PC-9 (cell line): ENCODE measurements around the gene PHF19. TPM values are rescaled to one million over a fixed set of nuclear protein-coding genes. Genes with fewer than 3 reads are reported as not detected.

Experiments used
- BruUV-seq: library from RNA; stranded (reverse); fragments of 400-500 nt; replicated peaks from 2 replicates; lab custom pipeline; 2021; lab: Mats Ljungman, UMichigan
- CTCF ChIA-PET: fragments of 300-600 bp; sonication (Branson Sonifier 250); formaldehyde crosslinking; loops from one replicate; lab custom pipeline; 2022; ENCODE audit warnings: antibody characterized with exemption; lab: Charles Lee
- POLR2A ChIA-PET: fragments of 300-600 bp; sonication (Branson Sonifier 250); formaldehyde crosslinking; loops from one replicate; lab custom pipeline; 2022; ENCODE audit warnings: antibody characterized with exemption; ENCODE audit not compliant: unreplicated experiment; lab: Charles Lee
- DNase-seq, 2 experiments: peaks; one replicate each; pipeline versions ENCODE4 v3.0.0 to v3.0.0-alpha.2; 2015 to 2022; ENCODE audit warnings: mixed read lengths in 1 of 2
- H2AFZ ChIP-seq: fragments of 200-600 bp; sonication (generic); 2 replicates; pipeline ENCODE4 v1.8.1; 2017; ENCODE audit warnings: antibody characterized with exemption
- H3F3A ChIP-seq: fragments of 200-600 bp; sonication (generic); 2 replicates; pipeline ENCODE4 v1.8.1; 2017; ENCODE audit warnings: antibody characterized with exemption, mild to moderate bottlenecking, low read depth; ENCODE audit not compliant: insufficient read depth
- H3K27ac ChIP-seq: fragments of 200-600 bp; sonication (generic); 2 replicates; pipeline ENCODE4 v1.6.1; 2016; ENCODE audit warnings: mixed run types
- H3K27me3 ChIP-seq: fragments of 200-600 bp; sonication (generic); 2 replicates; pipeline ENCODE4 v1.6.1; 2016; ENCODE audit warnings: low read depth, mixed run types; ENCODE audit not compliant: insufficient read depth
- H3K36me3 ChIP-seq: fragments of 200-600 bp; sonication (generic); 2 replicates; pipeline ENCODE4 v1.6.1; 2016; ENCODE audit warnings: low read depth, mixed run types
- H3K4me1 ChIP-seq: fragments of 200-600 bp; sonication (generic); replicated peaks from 2 replicates; pipeline ENCODE4 v1.6.1; 2016; ENCODE audit warnings: mixed run types; ENCODE audit not compliant: insufficient read depth
- H3K4me2 ChIP-seq: fragments of 200-600 bp; sonication (generic); 2 replicates; pipeline ENCODE4 v1.6.1; 2017; ENCODE audit warnings: mixed run types
- H3K4me3 ChIP-seq: fragments of 200-600 bp; sonication (generic); 2 replicates; pipeline ENCODE4 v1.6.1; 2016; ENCODE audit warnings: mixed run types
- H3K79me2 ChIP-seq: fragments of 200-600 bp; sonication (generic); 2 replicates; pipeline ENCODE4 v1.6.1; 2017; ENCODE audit warnings: low read depth, mixed run types
- H3K9me2 ChIP-seq: fragments of 200-600 bp; sonication (generic); 2 replicates; pipeline ENCODE4 v1.8.1; 2017; ENCODE audit warnings: mild to moderate bottlenecking; ENCODE audit not compliant: insufficient read depth
- H3K9me3 ChIP-seq: fragments of 200-600 bp; sonication (generic); 2 replicates; pipeline ENCODE4 v1.8.1; 2016; ENCODE audit warnings: low read depth; ENCODE audit not compliant: insufficient read depth
- H4K20me1 ChIP-seq: fragments of 200-600 bp; sonication (generic); 2 replicates; pipeline ENCODE4 v1.8.1; 2017; ENCODE audit not compliant: insufficient read depth
- CTCF ChIP-seq: fragments of 200-600 bp; sonication (generic); conservative IDR thresholded peaks from 2 replicates; pipeline ENCODE4 v1.6.1; 2017; ENCODE audit warnings: mixed run types, antibody characterized with exemption, mild to moderate bottlenecking, moderate library complexity
- EZH2 ChIP-seq: fragments of 200-600 bp; sonication (generic); IDR thresholded peaks from 2 replicates; pipeline ENCODE4 v1.8.0; 2017; ENCODE audit warnings: antibody characterized with exemption, low read depth
- intact Hi-C: fragments of 100-400 bp; cut with micrococcal nuclease; formaldehyde crosslinking; loops from one replicate; pipeline ENCODE4 v1.10.0; 2022; ENCODE audit not compliant: unreplicated experiment
- total RNA-seq: library from RNA; stranded (reverse); gene quantifications from 2 replicates; pipeline ENCODE4 v1.2.3, GENCODE V29; 2021

The PHF19 gene
- total RNA-seq, 1 experiment from 2014 or later: 72.9 TPM

DNA sequence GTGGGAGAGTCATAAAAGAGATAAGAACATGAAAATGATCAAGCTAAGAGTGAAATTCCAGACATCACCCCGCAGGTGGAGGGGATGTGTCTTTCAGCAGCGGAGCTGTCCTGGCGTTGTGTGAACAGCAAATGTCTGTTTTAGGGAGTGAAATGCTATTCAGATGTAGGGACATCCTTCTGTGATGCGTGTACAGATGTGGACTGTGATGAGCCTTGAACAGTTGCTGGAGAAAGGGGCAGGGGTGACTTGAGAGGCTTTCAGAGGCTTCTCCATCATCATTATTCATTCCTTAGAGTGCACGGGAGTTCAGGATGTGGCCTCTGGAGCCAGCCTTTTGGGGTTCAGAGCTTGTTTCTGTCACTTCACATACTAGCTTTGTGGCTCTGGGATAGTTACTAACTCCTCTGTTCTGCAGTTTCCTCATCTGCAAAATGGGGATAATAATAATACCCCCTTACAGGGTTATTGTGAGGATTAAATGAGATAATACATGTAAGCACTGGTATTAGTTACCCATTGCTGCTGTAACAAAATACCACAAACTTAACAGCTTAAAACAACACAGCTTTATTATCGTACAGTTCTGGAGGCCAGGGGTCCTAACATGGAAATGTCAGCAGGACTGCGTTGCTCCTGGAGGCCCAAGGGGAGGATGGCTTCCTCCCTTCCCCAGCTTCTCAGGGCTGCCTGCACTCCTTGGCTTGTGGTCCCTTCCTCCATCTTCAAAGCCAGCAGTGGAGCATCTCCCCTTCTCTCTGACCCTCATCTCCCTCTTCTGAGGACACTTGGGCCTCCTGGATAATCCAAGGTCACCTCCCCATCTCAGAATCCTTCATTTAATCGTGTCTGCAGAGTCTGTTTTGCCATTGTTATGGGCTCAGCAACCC, 40.2 kb upstream of the PHF19 start:
- H3K27ac ChIP-seq: no peak overlapping the region
- intact Hi-C loops: no loop called here

DNA sequence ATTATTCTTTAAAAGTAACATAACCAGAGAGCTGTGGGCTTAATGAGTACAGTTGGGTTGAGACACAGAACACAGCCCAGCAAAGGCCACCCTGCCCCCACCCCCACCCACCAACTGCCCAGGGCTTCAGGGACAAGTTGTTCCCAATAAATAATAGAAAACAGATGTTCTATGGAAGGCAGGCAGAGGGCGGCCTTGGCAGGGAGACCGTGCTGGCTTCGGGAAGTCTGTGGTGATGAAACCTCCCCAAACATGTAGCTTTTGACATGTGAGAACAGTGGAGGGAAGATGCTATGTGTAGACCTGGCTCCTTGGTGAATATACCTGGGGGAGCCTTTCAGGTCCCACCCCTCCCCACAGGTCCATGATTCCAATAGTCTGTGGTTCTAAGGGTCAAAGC, 39.6 kb upstream of the PHF19 start:
- H3F3A ChIP-seq: no peaks in the 10 kb centered on the region
- no peak overlapping the region for H3K4me2 ChIP-seq
- ChIA-PET CTCF (no interaction called here), POLR2A (no interaction called here)
- H3K79me2 ChIP-seq: no peaks in the 10 kb centered on the region
- no peaks in the 10 kb centered on the region for H4K20me1 ChIP-seq
- H3K27ac ChIP-seq: no peak overlapping the region
- H3K4me1 ChIP-seq: no peaks in the 10 kb centered on the region
- H2AFZ ChIP-seq: no peak overlapping the region
- intact Hi-C loops: no loop called here
- no peaks in the 10 kb centered on the region for H3K36me3 ChIP-seq
- no peak for DNase-seq
- no peaks in the 10 kb centered on the region for H3K27me3 ChIP-seq
- H3K9me2 ChIP-seq: no peaks in the 10 kb centered on the region
- no peak for TF ChIP-seq EZH2
- TF ChIP-seq CTCF: no peak
- no peak overlapping the region for H3K4me3 ChIP-seq
- H3K9me3 ChIP-seq: no peaks in the 10 kb centered on the region
- no TSS peak for BruUV-seq

More for the DNA sequence above, 40.2 kb upstream of the PHF19 start:
- Histone ChIP-seq H3K9me3 (no peaks in the 10 kb centered on the region), H3K4me2 (no peak overlapping the region), H3K36me3 (no peaks in the 10 kb centered on the region), H2AFZ (no peak overlapping the region), H3K9me2 (no peaks in the 10 kb centered on the region), H3F3A (no peaks in the 10 kb centered on the region), H3K4me1 (no peaks in the 10 kb centered on the region), H3K79me2 (no peaks in the 10 kb centered on the region), H4K20me1 (no peaks in the 10 kb centered on the region), H3K27me3 (no peaks in the 10 kb centered on the region), H3K4me3 (no peak overlapping the region)
- no peak for TF ChIP-seq EZH2
- TF ChIP-seq CTCF: no peak
- ChIA-PET CTCF (no interaction called here), POLR2A (no interaction called here)
- no peak for DNase-seq
- BruUV-seq: no TSS peak

GRCh38 chr9:120915854-120916470, 39.0 kb upstream of the PHF19 start:
- TF ChIP-seq CTCF (no peak), EZH2 (no peak)
- CTCF ChIA-PET: no interaction called here
- intact Hi-C loops: no loop called here

More at GRCh38 chr9:120915854-120916470, 39.0 kb upstream of the PHF19 start:
- H3K4me2 ChIP-seq: no peak overlapping the region
- H2AFZ ChIP-seq: no peak overlapping the region
- no peaks in the 10 kb centered on the region for H4K20me1 ChIP-seq
- no peaks in the 10 kb centered on the region for H3K36me3 ChIP-seq
- no peak overlapping the region for H3K4me3 ChIP-seq
- POLR2A ChIA-PET: no interaction called here
- no peaks in the 10 kb centered on the region for H3K9me2 ChIP-seq
- no peaks in the 10 kb centered on the region for H3K79me2 ChIP-seq
- BruUV-seq: no TSS peak
- H3K4me1 ChIP-seq: no peaks in the 10 kb centered on the region
- no peak overlapping the region for H3K27ac ChIP-seq
- H3F3A ChIP-seq: no peaks in the 10 kb centered on the region
- no peaks in the 10 kb centered on the region for H3K9me3 ChIP-seq
- H3K27me3 ChIP-seq: no peaks in the 10 kb centered on the region
- DNase-seq: no peak
